ENCODE results near the gene VAMP4. TPM values are rescaled to one million over a fixed set of nuclear protein-coding genes. Genes with fewer than 3 reads are reported as not detected.
"Not testable (repeated sequence)": the region's sequence is repeated elsewhere in the genome, so short reads cannot be mapped to it uniquely, and the experiment has no call there.

VAMP4 gene
- total RNA-seq, 1 donor from 2014 or later, result 30.0 TPM

- intact Hi-C loops (cut with DNase I), result no loop called here
- ATAC-seq (no peak), DNase-seq (ENCODE audit: low spot score) (no peak)
Observed at GRCh38 chr1:171661076-171661650, 80.7 kb downstream of the VAMP4 start.

GRCh38 chr1:171656206-171656605 lies 85.7 kb downstream of the VAMP4 start:
- DNase-seq (ENCODE audit: low spot score); ATAC-seq; intact Hi-C loops (cut with DNase I): not testable (repeated sequence)

- no peak for DNase-seq (ENCODE audit: low spot score)
- ATAC-seq, result no peak
- intact Hi-C loops (cut with DNase I), result no loop called here
Observed at GRCh38 chr1:171655746-171656116, 86.1 kb downstream of the VAMP4 start.

- ATAC-seq, result peak; percentile 72
- intact Hi-C loops (cut with DNase I), result no loop called here
- peak; percentile 89 for DNase-seq (ENCODE audit: low spot score)
Observed at GRCh38 chr1:171654942-171655745, 86.7 kb downstream of the VAMP4 start.

GRCh38 chr1:171654201-171654941 lies 87.5 kb downstream of the VAMP4 start:
- intact Hi-C loops (cut with DNase I), result no loop called here
- peak; percentile 66 for DNase-seq (ENCODE audit: low spot score)
- peak; percentile 76 for ATAC-seq

- ATAC-seq, result no peak
- intact Hi-C loops (cut with DNase I), result loop anchor here (2.0 kb wide), 1 partner anchor 75 kb away; no protein-coding TSS in a partner anchor
- DNase-seq (ENCODE audit: low spot score), result no peak
Observed at GRCh38 chr1:171653796-171654195, 88.1 kb downstream of the VAMP4 start.

- intact Hi-C loops (cut with DNase I), result loop anchor here (2.0 kb wide), 1 partner anchor 74 kb away; no protein-coding TSS in a partner anchor
- DNase-seq (ENCODE audit: low spot score), result no peak
- no peak for ATAC-seq
Observed at GRCh38 chr1:171652234-171652822, 89.5 kb downstream of the VAMP4 start, which contains the start of gene MYOC. Gene MYOC, minus strand, starts transcription at chr1:171652688. Its CDS starts 77 bp downstream, at chr1:171652611.

Other genes with a start within 250 kb of the VAMP4 start
- not detected for gene MYOCOS, start 119.8 kb downstream of the VAMP4 start, total RNA-seq
- gene MYOC, start 89.4 kb downstream of the VAMP4 start, total RNA-seq, result 117 TPM
- gene METTL13, start 39.6 kb upstream of the VAMP4 start, total RNA-seq, result 19.0 TPM
- 16.4 TPM for gene DNM3, start 99.4 kb upstream of the VAMP4 start, total RNA-seq

Data from sciatic nerve (tissue), 2 donors.